DND-41 (cell line): ENCODE data around the gene PDIK1L.

ENCODE experiments used
- CTCF ChIP-seq: IDR thresholded peaks from 2 replicates; pipeline ENCODE4 v1.5.1; 2012; ENCODE audit warnings: borderline replicate concordance, low read length, moderate library complexity, mild to moderate bottlenecking; ENCODE audit not compliant: poor library complexity, severe bottlenecking; ENCODE audit errors: extremely low read depth
- EZH2 ChIP-seq: IDR thresholded peaks from 3 replicates; pipeline ENCODE4 v1.6.1; 2012; ENCODE audit warnings: borderline replicate concordance, low read depth, mild to moderate bottlenecking, moderate library complexity, low read length, inconsistent platforms; ENCODE audit not compliant: severe bottlenecking

- no peak for TF ChIP-seq CTCF
- TF ChIP-seq EZH2 = no peak
Measured at GRCh38 chr1:26163684-26164035, 52.0 kb downstream of the PDIK1L start.
